ENCODE results near the gene NEDD4.

NEDD4 gene

DNA sequence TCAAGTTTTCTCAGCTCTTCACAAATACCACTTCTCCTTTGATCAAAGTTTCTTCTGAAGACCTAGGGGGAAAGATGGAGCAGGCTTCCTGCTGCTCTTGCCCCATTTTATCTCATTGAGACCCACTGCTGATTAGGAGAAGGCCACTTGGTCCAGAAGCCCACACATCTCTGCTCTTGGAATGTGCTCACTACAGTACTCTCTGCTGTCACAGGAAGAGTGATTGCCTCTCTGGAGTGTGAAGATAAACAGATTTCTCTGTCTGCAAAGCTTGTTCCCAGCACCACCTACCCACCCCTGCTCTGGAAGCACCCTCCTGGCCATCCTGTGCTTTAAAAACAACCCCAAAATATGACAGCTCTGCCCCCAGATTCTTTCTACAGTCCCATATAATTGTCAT, 209.1 kb downstream of the NEDD4 start:
- TF ChIP-seq, protein P1, sequence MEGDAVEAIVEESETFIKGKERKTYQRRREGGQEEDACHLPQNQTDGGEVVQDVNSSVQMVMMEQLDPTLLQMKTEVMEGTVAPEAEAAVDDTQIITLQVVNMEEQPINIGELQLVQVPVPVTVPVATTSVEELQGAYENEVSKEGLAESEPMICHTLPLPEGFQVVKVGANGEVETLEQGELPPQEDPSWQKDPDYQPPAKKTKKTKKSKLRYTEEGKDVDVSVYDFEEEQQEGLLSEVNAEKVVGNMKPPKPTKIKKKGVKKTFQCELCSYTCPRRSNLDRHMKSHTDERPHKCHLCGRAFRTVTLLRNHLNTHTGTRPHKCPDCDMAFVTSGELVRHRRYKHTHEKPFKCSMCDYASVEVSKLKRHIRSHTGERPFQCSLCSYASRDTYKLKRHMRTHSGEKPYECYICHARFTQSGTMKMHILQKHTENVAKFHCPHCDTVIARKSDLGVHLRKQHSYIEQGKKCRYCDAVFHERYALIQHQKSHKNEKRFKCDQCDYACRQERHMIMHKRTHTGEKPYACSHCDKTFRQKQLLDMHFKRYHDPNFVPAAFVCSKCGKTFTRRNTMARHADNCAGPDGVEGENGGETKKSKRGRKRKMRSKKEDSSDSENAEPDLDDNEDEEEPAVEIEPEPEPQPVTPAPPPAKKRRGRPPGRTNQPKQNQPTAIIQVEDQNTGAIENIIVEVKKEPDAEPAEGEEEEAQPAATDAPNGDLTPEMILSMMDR (IDR thresholded peaks at IDR 0.05; ENCODE audit: low read depth, low read length) = no peak
- Histone ChIP-seq H3K36me3 (no peaks in the 10 kb centered on the region), H3K9me3 (ENCODE audit: severe bottlenecking) (no peaks in the 10 kb centered on the region), H3K4me3 (ENCODE audit: low read depth, low read length) (no peak overlapping the region), H3K27ac (no peak overlapping the region), H3K27me3 (ENCODE audit: insufficient read depth, low read depth, severe bottlenecking) (no peaks in the 10 kb centered on the region)
- no peak for DNase-seq

DNA sequence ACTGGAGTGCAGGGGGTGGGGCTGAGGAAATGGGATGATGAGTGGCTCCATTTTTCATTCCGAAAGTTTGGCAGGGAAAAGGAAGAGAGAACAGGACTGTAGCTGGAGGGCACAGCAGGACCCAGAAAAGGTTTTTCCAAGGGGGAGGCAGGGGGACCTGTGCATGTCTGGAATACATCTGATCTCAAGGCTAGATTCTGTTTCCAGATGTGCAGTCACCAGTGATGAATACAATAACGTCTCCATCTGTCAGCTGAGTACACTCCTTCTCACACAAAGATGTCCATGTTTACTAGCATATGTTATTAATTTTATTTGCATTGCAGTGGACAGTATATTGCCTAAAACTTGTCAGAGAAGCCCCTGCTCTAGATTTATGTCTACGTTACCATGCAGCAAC, 210.5 kb downstream of the NEDD4 start:
- no peak overlapping the region for H3K27ac ChIP-seq
- TF ChIP-seq, protein P1 (IDR thresholded peaks at IDR 0.05; ENCODE audit: low read depth, low read length) = no peak
- no peaks in the 10 kb centered on the region for H3K27me3 ChIP-seq (ENCODE audit: insufficient read depth, low read depth, severe bottlenecking)

DNA sequence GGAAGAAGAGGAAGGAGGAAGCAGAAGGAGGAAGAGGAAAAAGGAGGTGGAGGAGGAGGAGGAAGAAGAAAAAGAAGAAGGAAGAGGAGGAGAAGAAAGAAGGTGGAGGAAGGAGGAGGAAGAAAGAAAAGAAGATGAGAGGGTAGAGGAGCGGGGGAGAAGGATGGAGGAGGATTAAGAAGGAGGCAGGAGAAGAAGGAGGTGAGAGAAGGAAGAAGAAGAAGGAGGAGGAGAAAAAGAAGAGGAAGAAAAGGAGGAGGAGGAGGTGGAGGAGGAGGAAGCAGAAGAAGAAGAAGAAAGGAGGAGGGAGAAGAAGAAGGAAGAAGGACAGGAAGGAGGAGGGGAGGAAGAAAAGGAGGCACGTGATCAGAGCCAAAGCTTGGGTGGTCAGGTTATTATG, 213.1 kb downstream of the NEDD4 start:
- no peaks in the 10 kb centered on the region for H3K36me3 ChIP-seq
- H3K27ac ChIP-seq = no peak overlapping the region
- no peak for DNase-seq
- TF ChIP-seq, protein P1 (IDR thresholded peaks at IDR 0.05; ENCODE audit: low read depth, low read length) = no peak
- no peaks in the 10 kb centered on the region for H3K27me3 ChIP-seq (ENCODE audit: insufficient read depth, low read depth, severe bottlenecking)
- no peak overlapping the region for H3K4me3 ChIP-seq (ENCODE audit: low read depth, low read length)
- H3K9me3 ChIP-seq (ENCODE audit: severe bottlenecking) = no peaks in the 10 kb centered on the region

More for the DNA sequence above, 210.5 kb downstream of the NEDD4 start:
- Histone ChIP-seq H3K9me3 (ENCODE audit: severe bottlenecking) (no peaks in the 10 kb centered on the region), H3K4me3 (ENCODE audit: low read depth, low read length) (no peak overlapping the region), H3K36me3 (no peaks in the 10 kb centered on the region)
- no peak for DNase-seq

DNA sequence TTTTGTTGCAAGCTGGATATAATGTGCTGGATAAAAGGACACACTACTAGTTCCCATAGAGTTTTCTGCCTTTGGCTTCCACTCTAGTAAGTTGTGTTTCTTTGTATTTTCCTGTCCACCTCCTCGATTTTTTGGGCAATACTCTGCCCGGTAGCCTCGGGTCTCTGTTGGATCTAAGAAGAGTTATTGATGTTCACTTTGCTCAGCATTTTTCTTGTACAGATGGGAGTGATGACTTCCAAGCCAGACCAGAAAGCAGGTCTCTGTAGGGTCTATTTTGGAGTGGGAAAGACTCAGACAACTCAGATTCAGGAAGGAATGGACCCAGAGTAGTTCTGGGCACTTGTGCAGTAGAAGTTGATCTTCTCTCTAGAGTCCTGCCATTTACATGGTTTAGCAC, 214.5 kb downstream of the NEDD4 start:
- H3K9me3 ChIP-seq (ENCODE audit: severe bottlenecking) = no peaks in the 10 kb centered on the region
- TF ChIP-seq, protein P1 (IDR thresholded peaks at IDR 0.05; ENCODE audit: low read depth, low read length) = no peak
- no peaks in the 10 kb centered on the region for H3K36me3 ChIP-seq
- no peak for DNase-seq
- no peak overlapping the region for H3K27ac ChIP-seq
- H3K27me3 ChIP-seq (ENCODE audit: insufficient read depth, low read depth, severe bottlenecking) = no peaks in the 10 kb centered on the region
- no peak overlapping the region for H3K4me3 ChIP-seq (ENCODE audit: low read depth, low read length)

All from WERI-Rb-1 (cell line).